ENCODE data around the gene PHLDA2. TPM values are rescaled to one million over a fixed set of nuclear protein-coding genes. Genes with fewer than 3 reads are reported as not detected.

Gene PHLDA2
- total and polyA plus RNA-seq, 2 of the 13 experiments (the other 11 are each of a cell fraction or from before 2014, with no cell fraction given) = 0.55 to 0.78 TPM

DNA sequence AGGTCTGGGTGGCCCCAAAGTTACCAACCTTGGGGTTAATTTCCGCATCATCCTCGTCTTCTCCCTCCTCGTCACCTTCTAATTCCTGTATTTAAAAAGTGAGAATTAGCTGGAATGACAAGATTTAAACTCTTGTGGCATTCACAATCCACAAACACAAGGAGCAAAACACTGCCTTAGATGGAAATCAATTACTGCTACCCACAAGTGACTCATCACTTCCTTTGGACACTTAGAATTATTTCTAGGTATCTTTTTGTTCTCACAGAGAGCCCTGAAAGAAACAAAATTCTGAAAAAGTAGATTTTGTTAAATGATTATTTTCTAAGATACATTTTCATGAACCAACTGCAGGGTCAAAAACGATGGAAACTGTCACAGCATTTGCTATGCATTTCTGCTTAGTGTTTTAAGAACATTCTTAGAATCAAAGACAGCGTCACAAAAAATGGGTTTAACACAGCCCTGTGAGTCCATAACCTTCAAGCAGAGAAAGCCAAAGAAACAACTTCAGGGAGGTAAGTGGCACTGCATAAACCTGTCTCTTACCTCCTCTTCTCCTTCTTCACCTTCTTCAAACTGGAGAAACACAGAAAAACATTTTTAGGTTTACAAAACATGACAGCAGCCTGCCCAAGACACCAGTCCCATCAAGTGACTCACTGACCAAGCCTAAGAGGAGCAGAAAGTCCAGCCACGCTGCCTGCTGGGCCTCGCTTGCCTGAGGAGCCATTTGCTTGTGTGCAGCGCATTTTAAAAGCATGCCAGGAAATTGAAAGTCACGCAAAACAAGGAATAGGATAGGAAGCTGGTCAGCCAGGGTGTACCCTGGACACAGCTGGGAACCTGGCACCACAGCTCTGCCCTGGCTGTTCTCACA, 22.3 kb upstream of the PHLDA2 start (continued):
- TF ChIP-seq ZNF343 (CRISPR knock-in tag; IDR thresholded peaks at IDR 0.05) (no peak), TBX2 (CRISPR knock-in tag; IDR thresholded peaks at IDR 0.05; ENCODE audit: borderline replicate concordance) (no peak), NR2F6 (IDR thresholded peaks at IDR 0.05) (no peak), NR2F6 (CRISPR knock-in tag; IDR thresholded peaks at IDR 0.05) (no peak), SIX4 (CRISPR knock-in tag; IDR thresholded peaks at IDR 0.05) (no peak)

DNA sequence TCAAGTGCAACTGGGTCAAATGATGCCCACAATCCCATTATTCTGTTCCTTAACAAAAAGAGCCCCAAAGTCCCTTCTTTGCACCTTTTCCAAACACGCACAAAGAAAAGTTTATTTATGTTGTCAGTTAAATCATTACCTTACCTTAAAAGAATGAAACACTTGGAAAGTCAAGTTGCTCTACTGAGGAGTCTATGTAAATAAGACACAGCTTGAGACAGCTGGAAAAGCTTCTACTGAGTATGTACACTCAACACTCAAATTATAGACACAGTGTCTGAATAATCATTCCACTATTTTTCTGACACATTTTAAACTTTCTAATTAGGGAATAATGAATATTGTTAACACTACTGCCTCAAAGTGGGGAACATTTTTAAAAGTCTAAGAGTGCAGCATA, 21.6 kb upstream of the PHLDA2 start:
- no peak overlapping the region for H3K4me3 ChIP-seq (replicated peaks in 1 of 3; ENCODE audit: insufficient read depth in 1 of 3, low read depth in 2 of 3, low read length in 3 of 3)
- ATAC-seq (no peak), FAIRE-seq (no peak), DNase-seq (ENCODE audit: low spot score) (no peak)
- intact Hi-C loops (cut with micrococcal nuclease; ENCODE audit: unreplicated experiment) (no loop called here), in situ Hi-C loops (cut with HindIII; ENCODE audit: extremely low pct_ligation_motif_present, low pct_unique_long_range_greater_than_20kb) (no loop called here)
- CTCF ChIA-PET (ENCODE audit: low intra/inter-chr PET ratio, low total read pairs) = no interaction called here
- WGBS (ENCODE audit: low lambda C conversion rate) = 97% methylated on average over 1 of the region's 1 CpG
- no peaks in the 10 kb centered on the region for H3K4me1 ChIP-seq (ENCODE audit: insufficient read depth, low read length)
- H3K9me3 ChIP-seq (ENCODE audit: low read length) = no peaks in the 10 kb centered on the region
- no TSS peak for BruUV-seq (replicated peaks)
- peaks cover 31 to 98% of the 10 kb centered on the region in 2 experiments for H3K36me3 ChIP-seq (replicated peaks in 1 of 2; ENCODE audit: control insufficient read depth in 1 of 2, insufficient read depth in 2 of 2, low read length in 2 of 2)
- H3K27me3 ChIP-seq (ENCODE audit: control insufficient read depth in 1 of 2, insufficient read depth in 2 of 2, low read length in 2 of 2) = no peaks in the 10 kb centered on the region
- H3K79me2 ChIP-seq (ENCODE audit: insufficient read depth, low read length) = no peaks in the 10 kb centered on the region
- no peak overlapping the region for H3K27ac ChIP-seq (ENCODE audit: extremely low read length, insufficient read depth, low read length)
- H3K4me2 ChIP-seq (ENCODE audit: low read depth, low read length) = no peak overlapping the region
- no peak overlapping the region for H2AFZ ChIP-seq (ENCODE audit: low read length)
- peaks cover 9% of the 10 kb centered on the region; the same call in 1 of the 2 replicates for H4K20me1 ChIP-seq (ENCODE audit: insufficient read depth, low read length)
- TF ChIP-seq RARA (CRISPR knock-in tag; IDR thresholded peaks at IDR 0.05) (no peak), YEATS2 (CRISPR knock-in tag; IDR thresholded peaks at IDR 0.05; ENCODE audit: borderline replicate concordance) (no peak), RFXANK (CRISPR knock-in tag; IDR thresholded peaks at IDR 0.05) (no peak), CBX2 (IDR thresholded peaks at IDR 0.05; ENCODE audit: low read depth, low read length) (no peak), CBX2 (CRISPR knock-in tag; IDR thresholded peaks at IDR 0.05; ENCODE audit: low read depth) (no peak), RXRB (CRISPR knock-in tag; IDR thresholded peaks at IDR 0.05; ENCODE audit: borderline replicate concordance) (no peak), KDM6A (CRISPR knock-in tag; IDR thresholded peaks at IDR 0.05; ENCODE audit: low read depth) (no peak), HNRNPUL1 (IDR thresholded peaks at IDR 0.05; ENCODE audit: low read depth, low read length) (no peak)
- no peak overlapping the region for H3K9ac ChIP-seq (ENCODE audit: insufficient read depth, low read depth, low read length)
- POLR2A ChIA-PET = no interaction called here

Data from HepG2 (cell line).